Measurements from ENCODE around the gene TM4SF18.

DNA sequence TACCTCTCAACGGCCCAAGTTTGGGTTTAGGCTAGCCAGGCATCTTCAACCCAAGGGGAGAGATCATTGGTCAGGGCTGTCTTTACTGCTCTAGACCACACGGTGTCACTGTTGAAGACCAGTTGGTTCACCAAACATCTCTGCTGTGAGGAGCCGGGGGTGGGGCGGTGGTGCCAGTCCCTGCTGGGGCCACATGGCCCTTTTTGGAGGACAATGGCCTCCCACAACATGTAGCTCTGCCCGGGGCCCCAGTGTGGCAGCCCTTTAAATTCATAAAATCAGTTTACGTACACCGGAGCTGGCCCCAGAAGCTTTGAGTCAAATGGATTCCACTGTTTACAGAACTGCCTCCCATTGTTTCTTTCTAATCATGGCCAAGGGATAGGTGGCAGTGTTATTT, 19.1 kb upstream of the TM4SF18 start:
- TF ChIP-seq, protein P1, sequence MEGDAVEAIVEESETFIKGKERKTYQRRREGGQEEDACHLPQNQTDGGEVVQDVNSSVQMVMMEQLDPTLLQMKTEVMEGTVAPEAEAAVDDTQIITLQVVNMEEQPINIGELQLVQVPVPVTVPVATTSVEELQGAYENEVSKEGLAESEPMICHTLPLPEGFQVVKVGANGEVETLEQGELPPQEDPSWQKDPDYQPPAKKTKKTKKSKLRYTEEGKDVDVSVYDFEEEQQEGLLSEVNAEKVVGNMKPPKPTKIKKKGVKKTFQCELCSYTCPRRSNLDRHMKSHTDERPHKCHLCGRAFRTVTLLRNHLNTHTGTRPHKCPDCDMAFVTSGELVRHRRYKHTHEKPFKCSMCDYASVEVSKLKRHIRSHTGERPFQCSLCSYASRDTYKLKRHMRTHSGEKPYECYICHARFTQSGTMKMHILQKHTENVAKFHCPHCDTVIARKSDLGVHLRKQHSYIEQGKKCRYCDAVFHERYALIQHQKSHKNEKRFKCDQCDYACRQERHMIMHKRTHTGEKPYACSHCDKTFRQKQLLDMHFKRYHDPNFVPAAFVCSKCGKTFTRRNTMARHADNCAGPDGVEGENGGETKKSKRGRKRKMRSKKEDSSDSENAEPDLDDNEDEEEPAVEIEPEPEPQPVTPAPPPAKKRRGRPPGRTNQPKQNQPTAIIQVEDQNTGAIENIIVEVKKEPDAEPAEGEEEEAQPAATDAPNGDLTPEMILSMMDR (IDR thresholded peaks at IDR 0.05): peak; percentile 29 to 79 (median 74)
- no peak for TF ChIP-seq POLR2A (IDR thresholded peaks at IDR 0.05)

Data from body of pancreas (tissue), 4 donors.